ENCODE data around the gene HECTD3. TPM values are rescaled to one million over a fixed set of nuclear protein-coding genes. Genes with fewer than 3 reads are reported as not detected.

HECTD3 gene
- total and polyA plus RNA-seq, 2 of the 4 experiments (the other 2 are of a cell fraction): 12.2 to 39.5 TPM

- no CpG with 5 or more reads among the region's 7 CpGs for WGBS, 2 experiments (ENCODE audit: extremely low coverage in 2 of 2, insufficient read length in 1 of 2)
- H3K9me1 ChIP-seq (ENCODE audit: insufficient read depth, low read length): no peaks in the 10 kb centered on the region
- H4K8ac ChIP-seq (ENCODE audit: low read depth in 2 of 2, low read length in 2 of 2): no peak overlapping the region
- no peak overlapping the region for H2BK120ac ChIP-seq (ENCODE audit: low read depth, low read length)
- no peak overlapping the region for H4K91ac ChIP-seq (ENCODE audit: insufficient read depth, low read depth, low read length)
- H3K4me1 ChIP-seq (ENCODE audit: control insufficient read depth, insufficient read depth, low read length): no peaks in the 10 kb centered on the region
- intact Hi-C loops (cut with micrococcal nuclease) (no loop called here), in situ Hi-C loops (cut with MboI; ENCODE audit: low sequenced_read_pairs) (loop anchor here (25.0 kb wide), 1 partner anchor 132 kb away; no protein-coding TSS in a partner anchor), dilution Hi-C loops (cut with HindIII; ENCODE audit: low sequenced_read_pairs, unreplicated experiment) (no loop called here)
- BruUV-seq (replicated peaks): no TSS peak
- no peaks in the 10 kb centered on the region for H3K36me3 ChIP-seq (ENCODE audit: control insufficient read depth, insufficient read depth, low read length)
- H2BK20ac ChIP-seq (ENCODE audit: low read depth, low read length): no peak overlapping the region
- no peak overlapping the region for H3K18ac ChIP-seq (ENCODE audit: low read depth, low read length)
- no peak overlapping the region for H3K56ac ChIP-seq (ENCODE audit: extremely low read depth, insufficient read depth, low read length)
- no peak overlapping the region for H2BK15ac ChIP-seq (ENCODE audit: low read depth, low read length)
- TF ChIP-seq RAD21 (IDR thresholded peaks at IDR 0.05; ENCODE audit: low read length) (no peak), CTCF (conservative IDR thresholded peaks at IDR 0.05; ENCODE audit: low read depth, low read length) (no peak), RCOR1 (IDR thresholded peaks at IDR 0.05; ENCODE audit: insufficient replicate concordance, low read length) (no peak), MAFK (IDR thresholded peaks at IDR 0.05; ENCODE audit: low read depth, low read length) (no peak), FOS (IDR thresholded peaks at IDR 0.05; ENCODE audit: low read depth, low read length) (no peak), ELK1 (IDR thresholded peaks at IDR 0.05; ENCODE audit: borderline replicate concordance, low read depth, low read length) (no peak), CEBPB (IDR thresholded peaks at IDR 0.05; ENCODE audit: low read depth, low read length) (no peak), USF2 (IDR thresholded peaks at IDR 0.05; ENCODE audit: low read depth, low read length) (no peak), POLR2A (IDR thresholded peaks at IDR 0.05; ENCODE audit: low read depth, low read length) (no peak), RFX5 (IDR thresholded peaks at IDR 0.05; ENCODE audit: low read depth, low read length) (no peak), MXI1 (IDR thresholded peaks at IDR 0.05; ENCODE audit: borderline replicate concordance, low read depth, low read length) (no peak), CHD1 (IDR thresholded peaks at IDR 0.05; ENCODE audit: low read depth, low read length) (no peak), BHLHE40 (IDR thresholded peaks at IDR 0.05; ENCODE audit: low read depth, low read length) (no peak), MAZ (IDR thresholded peaks at IDR 0.05; ENCODE audit: borderline replicate concordance, low read depth, low read length) (no peak), NFE2L2 (IDR thresholded peaks at IDR 0.05; ENCODE audit: low read depth, low read length) (no peak), SMC3 (IDR thresholded peaks at IDR 0.05; ENCODE audit: low read depth, low read length) (no peak)
- no peak overlapping the region for H4K5ac ChIP-seq (ENCODE audit: low read depth, low read length)
- H3K79me1 ChIP-seq (ENCODE audit: low read depth in 1 of 2, low read length in 2 of 2): no peaks in the 10 kb centered on the region
- H3K4me2 ChIP-seq (ENCODE audit: low read depth, low read length): no peak overlapping the region
- CTCF ChIA-PET: no interaction called here
- no peaks in the 10 kb centered on the region for H3K9me3 ChIP-seq (ENCODE audit: control insufficient read depth, insufficient read depth, low read length)
- no peak overlapping the region for H3K23ac ChIP-seq (ENCODE audit: low read depth, low read length)
- H2AK5ac ChIP-seq (ENCODE audit: low read depth, low read length): no peak overlapping the region
- DNase-seq (no peak), ATAC-seq (ENCODE audit: low read depth) (no peak)
- H3K9ac ChIP-seq (ENCODE audit: low read depth, low read length): no peak overlapping the region
- no peak overlapping the region for H3K14ac ChIP-seq (replicated peaks; ENCODE audit: low read depth, low read length)
- H3K27ac ChIP-seq (ENCODE audit: insufficient read depth, low read length): no peak overlapping the region
- no peak overlapping the region for H2AFZ ChIP-seq (replicated peaks; ENCODE audit: low read length, poor library complexity)
- POLR2A ChIA-PET (ENCODE audit: unreplicated experiment): no interaction called here
- no peaks in the 10 kb centered on the region for H4K20me1 ChIP-seq (ENCODE audit: insufficient read depth, low read length)
- H2BK5ac ChIP-seq (ENCODE audit: low read depth, low read length, poor library complexity, severe bottlenecking): no peak overlapping the region
- no peak overlapping the region for H2AK9ac ChIP-seq (replicated peaks; ENCODE audit: low read depth, low read length, poor library complexity)
- no peak overlapping the region for H3K4ac ChIP-seq (ENCODE audit: low read depth, low read length)
- H3K4me3 ChIP-seq (ENCODE audit: insufficient read depth, low read depth, low read length): no peak overlapping the region
- H3K27me3 ChIP-seq (ENCODE audit: control insufficient read depth, insufficient read depth, low read length): no peaks in the 10 kb centered on the region
These were observed 16.7 kb downstream of the HECTD3 start for GRCh38 chr1:44994309-44994898.

Measured in IMR-90 (cell line).